NCI-H774 (cell line): Measurements from ENCODE around the gene PARM1.

Experiments used
- DNase-seq: peaks from one replicate; lab custom pipeline; 2025; lab: John Stamatoyannopoulos, UW

Gene PARM1

DNA sequence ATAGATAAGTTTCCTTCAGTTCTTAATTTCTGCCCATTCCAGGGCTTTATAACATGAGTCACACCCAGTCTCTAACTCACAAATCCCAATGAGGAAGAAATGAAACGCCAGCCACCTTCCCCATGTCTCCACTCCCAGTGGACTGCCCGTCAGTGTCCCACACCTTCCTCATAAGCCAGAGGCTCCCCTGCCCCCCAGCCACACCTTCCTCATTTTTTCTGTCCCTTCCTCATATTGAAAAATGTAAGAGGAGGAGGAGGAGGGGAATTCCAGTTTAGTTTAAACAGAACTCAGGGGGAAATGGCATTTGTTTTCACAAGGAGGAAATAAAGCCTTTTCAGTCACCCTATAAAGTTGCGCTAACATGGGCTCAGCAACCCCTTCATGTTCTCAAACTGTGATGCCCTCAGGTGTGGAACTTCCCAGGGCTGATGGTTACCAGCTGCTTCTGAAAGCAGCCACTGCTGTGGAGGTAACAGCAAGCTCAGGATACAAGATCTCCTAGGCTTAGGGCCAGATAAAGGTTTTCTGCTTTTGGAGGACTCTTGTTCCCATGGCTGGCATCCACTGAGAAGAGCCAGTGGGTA lies 97.8 kb downstream of the PARM1 start:
- DNase-seq = no peak

DNA sequence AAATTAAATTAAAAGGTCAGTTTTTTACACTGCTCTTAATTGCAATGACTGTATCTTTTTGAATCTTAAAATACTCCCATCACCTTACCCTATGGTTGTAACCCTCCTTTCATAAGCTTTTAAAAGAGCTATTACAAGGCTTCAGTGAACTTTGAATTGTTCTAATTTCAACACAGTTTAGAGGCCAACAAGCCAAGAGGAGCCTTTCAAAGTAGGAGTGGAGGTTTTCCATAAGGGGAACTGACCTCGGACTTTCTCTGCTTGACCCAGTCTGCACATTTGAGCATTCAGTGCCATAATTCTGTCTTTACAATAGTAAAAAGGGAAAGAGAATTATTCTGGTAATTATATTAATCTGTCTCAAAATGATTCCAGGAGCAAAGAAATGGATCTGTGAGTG lies 98.9 kb downstream of the PARM1 start:
- no peak for DNase-seq

DNA sequence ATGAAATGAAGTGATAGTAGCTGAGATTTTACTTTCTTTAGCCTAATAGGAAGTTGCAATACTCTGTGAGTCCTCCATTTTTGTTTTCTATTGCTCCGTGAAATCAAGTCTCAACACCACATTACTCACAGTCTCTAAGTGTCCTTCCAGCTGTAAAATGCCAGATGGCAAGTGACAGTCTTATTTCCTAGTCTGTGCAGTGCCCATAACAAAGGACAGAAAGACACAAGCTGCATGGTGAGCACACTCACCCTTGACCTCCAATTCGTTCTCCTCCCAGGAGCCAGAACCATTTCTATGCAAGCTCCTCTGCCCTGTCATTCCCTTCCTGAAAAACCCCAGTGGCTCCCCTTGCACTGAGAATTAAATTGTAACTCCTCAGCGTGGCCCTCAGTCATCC lies 101.6 kb downstream of the PARM1 start:
- no peak for DNase-seq

DNA sequence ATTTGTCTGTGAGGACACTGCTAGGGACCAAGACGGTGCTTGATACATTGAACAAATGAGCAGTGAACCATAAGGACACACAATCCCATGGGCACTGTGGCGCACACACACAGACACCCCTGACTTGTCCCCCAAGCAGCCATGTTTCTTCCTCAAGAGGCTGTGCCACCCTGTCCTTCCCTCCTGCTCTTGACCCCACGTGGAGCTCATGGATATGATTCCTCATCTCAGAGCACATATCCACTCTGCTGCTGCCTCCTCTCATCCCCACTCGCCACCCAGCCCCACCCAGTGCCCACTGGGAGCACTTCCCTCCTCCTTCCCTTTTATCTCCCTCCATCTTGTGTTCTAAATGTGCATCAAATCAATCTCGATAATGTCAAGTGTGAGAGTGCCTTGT lies 102.4 kb downstream of the PARM1 start:
- DNase-seq = no peak

DNA sequence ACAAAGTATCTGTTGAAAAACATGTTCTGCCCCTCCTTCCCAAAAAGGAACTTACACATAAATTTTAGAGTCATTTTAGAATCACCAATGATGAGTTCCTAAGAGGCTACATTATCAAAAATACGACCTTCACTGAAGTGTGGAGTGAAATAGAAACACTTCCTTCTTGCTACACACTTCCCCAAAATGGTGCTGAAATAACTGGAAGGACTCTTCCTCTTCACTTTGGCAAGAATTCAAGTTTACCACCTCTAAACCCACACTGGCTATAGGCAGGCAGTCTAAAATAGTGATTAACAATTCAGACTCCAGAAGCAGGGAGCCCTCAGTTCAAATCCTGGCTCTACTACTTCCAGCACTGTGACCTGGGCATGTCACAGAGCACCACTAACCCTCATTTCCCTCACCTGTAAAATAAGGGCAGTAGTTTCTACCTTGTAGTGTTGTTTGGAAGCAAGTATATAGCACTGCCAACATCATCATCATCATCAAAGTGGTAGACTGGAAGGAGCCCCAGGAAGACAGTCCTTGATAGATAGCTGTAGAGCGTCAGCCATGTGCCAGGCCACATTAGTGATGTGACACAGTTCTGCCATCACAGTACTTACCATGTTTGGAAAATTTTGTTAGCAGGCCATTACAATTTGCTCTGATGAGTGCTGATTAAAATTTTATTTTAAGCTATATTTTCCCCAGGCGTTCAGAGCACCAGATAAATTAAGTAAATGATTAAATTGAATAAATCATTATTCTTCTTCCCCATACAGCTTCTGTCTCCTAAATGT lies 103.3 kb downstream of the PARM1 start:
- no peak for DNase-seq

DNA sequence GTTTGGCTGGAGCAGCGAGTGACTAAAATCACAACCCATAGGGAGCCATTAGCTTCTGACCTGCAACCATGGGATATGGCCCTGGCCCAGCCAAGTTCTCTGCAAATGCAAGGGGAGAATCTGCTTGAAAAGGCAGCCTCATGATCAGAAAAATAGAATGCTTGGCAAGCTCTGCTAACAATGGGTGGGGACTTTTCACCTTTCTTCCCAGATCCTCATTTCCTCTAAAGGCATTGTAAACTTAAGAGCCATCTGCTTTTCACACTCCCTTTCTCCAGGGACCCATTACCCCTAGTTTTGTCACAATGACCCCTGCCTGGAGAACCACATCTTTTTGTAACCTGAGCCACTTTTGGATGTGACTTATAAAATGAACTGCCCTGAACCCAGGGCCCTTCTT lies 104.3 kb downstream of the PARM1 start:
- no peak for DNase-seq

DNA sequence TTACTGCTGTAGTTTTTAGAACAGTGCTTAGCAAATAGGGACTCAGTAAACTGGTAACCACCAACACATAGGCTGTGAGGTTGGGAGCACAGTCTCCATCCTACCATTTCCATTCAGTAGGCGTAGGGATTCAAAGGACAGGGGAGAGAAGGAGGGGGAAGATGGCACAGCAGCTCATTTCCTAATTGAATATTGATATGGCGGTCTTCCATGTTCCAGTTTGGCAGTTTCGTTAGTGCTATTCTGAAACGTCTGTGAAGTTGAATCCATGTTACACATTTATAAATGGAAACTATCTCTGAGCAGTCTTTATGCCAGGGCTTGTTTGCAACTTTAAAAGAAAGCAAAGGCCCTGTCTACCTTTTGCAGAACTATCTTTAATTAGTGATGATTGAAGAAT lies 105.5 kb downstream of the PARM1 start:
- no peak for DNase-seq

DNA sequence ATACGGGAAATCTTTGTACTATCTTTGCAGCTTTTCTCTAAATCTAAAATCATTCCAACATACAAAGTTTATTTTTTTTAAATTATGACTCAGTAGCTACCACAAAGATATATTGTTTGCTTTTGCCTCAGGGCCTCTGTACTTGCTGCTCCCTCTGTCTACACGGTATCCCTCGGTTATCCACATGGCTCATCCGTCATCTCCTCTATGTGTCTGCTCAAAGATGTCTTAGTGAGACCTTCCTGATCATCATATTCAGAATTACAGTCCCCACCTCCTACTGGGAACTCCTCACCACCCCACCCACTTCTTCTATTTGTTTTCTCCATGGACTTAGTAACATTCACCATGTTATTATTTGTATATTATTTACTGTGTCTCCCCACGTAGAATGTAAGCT lies 107.8 kb downstream of the PARM1 start:
- DNase-seq = no peak

DNA sequence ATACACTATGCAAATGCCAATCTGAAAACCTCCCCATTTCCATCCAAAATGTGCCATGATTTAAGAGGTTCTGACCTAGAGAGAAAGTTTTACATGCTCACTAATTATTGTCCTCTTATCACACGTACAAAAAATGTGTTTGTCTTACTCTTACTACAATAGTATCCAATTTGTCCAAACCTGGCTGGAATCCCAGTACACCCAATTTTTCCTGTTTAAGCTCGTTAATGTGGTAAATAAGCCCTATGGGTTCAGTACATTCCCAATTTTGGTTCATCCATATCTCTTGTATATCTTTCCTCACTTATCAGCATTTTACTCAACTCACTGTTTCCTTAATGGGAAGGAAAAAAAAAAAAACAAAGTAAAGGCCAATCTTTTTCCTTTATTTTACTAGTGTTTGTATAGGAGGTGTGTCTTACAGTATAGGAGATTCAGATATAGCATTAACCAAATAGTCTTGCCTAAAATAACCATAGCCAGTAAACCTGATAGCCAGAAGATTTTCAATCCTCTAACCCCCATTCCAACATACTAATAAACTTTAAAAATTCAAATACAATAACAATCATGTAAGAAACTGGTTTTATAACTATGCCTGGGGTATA lies 109.8 kb downstream of the PARM1 start:
- DNase-seq = no peak

DNA sequence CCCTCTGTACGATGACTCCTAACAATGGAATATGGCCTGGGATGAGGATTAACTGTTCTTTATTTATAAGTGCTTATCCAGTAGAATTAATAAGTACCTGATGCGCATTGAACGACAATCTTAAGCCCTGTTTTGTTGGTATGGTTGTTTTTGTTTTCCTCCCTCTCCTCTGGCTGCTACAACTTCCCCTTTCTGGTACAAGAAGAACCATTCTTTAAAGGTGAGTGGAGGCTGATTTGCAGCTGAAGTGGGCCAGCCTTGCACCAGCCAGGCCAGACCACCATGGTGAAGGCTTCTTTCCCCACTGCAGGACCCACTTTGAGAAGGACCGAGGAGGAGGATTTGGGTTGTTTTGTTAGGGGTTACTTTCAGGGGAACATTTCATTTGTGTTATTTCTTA lies 113.3 kb downstream of the PARM1 start:
- DNase-seq = no peak

DNA sequence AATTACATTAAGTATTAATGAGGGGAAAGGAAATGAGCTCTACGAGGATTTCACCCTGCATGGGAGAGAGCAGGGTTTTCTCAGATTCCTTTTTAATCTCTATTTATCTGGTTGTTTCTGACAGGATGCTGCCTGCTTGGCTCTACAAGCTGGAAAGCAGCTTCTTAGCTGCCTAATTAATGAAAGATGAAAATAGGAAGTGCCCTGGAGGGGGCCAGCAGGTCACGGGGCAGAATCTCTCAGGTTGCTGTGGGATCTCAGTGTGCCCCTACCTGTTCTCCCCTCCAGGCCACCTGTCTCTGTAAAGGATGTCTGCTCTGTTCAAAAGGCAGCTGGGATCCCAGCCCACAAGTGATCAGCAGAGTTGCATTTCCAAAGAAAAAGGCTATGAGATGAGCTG lies 113.7 kb downstream of the PARM1 start:
- DNase-seq = no peak

DNA sequence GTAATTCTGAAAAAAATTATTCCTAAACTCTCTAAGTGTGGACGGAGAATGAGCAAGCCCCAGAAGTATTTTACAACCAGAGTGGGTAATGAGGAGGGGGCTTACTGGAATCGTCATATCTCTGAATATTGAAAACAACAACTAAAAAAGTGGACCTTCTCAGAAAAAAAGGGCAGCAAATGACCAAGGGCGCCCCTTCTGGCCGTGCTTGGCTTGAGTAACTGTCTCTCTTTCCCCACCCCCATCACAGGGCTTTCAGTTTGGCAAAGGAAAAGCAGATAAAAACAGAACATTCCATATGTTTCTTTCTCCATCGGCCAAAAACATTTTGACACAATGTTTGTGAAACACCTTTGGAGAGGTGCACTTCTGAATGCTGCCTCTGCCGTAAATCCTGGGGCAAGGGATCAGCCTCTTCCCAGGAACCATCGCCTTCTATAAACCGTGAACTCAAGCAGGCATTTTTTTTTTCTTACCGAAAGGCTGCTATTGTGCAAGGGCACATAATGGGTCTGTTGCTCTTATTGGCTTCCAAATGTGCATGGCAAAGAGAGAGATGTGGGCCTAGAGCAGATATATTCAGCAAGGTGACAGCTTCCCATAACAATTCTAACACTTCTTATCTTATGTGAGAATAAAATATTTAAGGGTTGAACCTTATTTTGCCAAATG lies 115.4 kb downstream of the PARM1 start:
- DNase-seq = no peak

DNA sequence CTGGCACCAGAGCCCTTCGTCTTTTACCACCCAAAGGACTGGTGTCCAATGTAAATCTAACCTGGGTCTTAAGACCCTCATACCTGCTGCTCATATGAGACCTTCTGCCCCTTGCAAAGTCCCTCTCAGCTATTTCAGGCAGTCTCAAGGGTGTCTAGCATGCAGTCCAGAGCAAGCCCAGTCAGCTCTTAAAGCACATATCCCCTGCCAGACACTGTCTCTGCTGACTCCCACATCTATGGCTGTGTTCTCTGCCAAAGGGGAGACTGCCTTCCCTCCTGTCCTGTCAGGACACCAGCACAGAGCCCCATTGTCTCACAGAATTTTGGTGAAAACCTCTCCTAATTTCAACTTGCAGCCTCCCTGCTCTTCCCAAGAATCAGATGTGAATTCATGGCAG lies 118.5 kb downstream of the PARM1 start:
- DNase-seq = no peak

DNA sequence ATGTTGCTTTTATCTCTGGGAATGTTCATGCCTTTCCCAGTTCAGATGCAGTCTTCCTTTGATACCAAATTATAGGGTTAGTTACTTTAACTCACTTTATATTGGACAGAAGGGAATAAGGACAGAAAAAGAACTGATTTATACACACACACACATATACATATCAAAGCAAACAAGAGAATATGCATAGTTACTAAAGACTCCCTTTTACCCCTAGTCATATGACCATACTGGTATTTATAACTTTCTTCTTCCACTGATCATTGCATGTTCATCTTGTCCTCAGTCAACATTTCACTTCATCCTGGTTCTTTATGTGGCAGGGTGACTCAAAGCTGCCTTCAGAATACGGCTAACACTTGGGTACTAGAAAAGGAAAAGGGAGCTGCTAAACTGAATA lies 120.4 kb downstream of the PARM1 start:
- DNase-seq = no peak

DNA sequence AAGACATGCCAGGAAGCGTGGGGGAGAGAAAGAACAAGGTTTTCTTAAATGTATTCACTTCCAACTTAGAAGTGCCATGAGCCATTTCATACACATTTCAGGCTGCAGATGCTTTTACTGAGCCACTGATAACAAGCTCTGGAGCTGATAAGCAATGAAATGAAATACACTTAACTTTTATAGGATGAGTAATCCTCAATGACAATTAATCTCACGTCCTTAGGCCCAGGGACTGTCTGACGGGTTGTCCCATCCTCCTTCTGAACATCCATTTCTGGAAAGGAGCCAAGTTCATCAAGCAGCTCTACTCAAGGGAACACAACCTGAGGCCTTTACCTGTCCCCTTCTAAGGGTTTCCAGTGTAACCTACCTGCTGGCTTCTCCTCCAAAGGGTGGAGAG lies 121.2 kb downstream of the PARM1 start:
- no peak for DNase-seq

DNA sequence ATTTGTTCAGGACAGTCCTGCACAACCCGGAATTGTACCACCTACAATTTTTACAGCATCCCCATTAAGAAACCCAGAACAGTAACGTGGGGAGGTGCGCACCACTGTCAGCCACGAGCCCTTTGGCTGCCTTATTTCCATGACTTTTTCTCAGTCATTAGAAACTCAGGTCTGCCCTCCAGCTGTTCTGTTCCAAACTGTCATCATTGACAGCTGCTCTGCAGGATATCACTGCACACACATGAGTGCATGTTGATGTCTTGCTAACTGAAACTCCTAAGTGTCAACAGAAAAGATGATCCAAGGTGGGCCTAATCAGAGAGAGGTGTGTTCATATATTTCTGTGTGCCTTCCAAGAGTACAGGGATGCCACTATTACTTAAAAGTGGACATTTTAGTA lies 123.4 kb downstream of the PARM1 start:
- DNase-seq = no peak

DNA sequence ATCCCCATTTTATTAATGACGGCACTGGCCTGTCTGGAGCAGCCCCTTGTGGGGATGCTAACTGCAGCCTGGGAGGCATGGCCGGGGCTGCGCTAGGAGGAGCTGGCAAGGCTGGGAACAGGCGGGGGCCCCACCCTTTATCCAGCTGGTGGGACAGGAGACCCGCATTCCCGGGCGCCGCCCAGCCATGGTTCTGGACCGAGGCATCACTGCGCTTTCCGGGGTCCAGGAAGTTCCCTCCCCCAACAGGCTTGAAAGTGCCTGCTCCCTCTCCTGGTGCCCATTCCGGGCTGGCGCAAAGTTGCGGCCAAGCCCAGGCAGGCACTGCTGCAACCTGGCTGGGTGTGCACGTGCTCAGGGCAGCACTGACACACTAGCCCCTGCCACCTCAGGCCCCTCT lies 124.5 kb downstream of the PARM1 start:
- no peak for DNase-seq

DNA sequence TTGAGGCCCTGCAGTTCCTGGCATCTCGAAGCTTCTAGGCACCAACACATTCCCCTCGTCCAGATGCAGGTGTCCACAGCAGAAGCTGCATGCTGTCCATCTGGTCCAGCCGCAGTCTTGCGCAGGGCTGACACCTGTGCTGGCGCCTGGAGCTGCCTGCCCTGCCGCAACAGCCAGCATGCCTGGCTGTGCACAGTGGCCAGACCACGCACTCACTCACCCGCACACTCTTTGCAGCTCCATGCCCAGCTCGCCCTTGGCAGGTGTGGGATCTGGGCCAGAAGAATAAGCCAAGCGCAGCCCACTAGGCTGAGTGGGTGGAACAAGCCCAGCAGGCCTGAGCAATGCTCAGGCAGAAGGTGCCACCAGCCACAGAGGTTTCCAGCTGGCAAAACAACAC lies 125.6 kb downstream of the PARM1 start:
- no peak for DNase-seq

DNA sequence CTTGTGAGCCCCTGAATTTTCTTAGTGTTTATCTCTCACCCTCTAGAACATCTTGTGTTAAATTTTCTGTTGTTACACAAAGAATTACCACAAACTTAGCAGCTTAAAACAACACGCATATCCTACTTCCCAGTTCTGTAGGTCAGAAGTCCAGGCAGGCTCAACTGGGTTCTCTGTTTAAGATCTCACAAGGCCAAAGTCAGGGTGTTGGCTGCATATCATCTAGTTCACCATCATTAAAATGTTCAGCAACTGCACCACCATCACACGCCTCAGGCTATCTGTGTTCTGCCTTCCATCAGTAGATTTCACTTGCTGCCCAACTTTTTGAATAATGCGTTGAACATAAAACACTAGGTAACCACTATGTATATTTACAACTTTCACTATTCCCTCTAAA lies 130.5 kb downstream of the PARM1 start:
- no peak for DNase-seq

DNA sequence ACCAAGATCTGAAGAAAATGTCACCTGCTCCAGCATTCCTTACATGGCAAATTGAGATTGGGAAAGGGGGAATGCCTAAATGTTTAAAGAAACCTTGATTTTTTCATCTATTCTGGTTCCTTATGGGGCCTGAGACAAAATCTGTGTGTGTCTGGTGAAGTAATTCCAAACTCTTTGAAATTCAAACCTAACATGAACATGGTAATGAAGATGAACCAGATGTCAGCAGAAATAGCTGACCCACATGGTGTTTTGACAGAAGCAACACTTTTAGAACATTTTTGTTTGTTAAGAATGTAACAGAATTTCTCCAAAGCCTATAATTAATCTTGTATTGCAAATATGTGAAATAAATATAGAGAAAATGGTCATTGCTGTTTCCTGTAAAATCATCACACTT lies 133.0 kb downstream of the PARM1 start:
- DNase-seq = no peak

DNA sequence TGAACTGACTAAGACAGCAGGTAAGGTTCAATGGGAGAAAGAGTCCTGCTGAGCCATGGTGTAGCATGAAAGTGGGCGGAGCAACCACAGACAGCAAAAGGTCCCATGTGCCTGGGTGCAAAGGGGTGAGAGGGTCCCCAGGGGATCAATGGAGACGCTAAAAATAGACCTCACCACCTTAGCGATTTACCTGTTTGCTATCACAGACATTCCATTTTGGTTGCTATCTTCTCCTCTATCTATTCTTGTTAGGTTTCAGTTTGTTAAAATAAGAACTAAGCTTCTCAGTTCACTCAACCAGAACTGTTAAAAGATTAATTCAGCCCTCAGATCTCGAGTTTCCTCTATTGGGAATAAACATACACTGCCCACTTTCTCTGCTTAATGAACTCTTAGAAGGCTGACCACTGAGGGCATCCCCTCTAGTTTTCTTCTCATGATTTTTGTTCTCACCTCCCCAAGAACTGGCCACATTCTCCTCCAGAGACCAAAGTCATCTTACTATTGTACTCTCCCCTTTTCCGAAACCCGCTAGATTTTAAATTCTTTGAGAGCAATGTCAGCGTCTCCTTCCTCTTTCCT lies 136.7 kb downstream of the PARM1 start:
- DNase-seq = no peak

DNA sequence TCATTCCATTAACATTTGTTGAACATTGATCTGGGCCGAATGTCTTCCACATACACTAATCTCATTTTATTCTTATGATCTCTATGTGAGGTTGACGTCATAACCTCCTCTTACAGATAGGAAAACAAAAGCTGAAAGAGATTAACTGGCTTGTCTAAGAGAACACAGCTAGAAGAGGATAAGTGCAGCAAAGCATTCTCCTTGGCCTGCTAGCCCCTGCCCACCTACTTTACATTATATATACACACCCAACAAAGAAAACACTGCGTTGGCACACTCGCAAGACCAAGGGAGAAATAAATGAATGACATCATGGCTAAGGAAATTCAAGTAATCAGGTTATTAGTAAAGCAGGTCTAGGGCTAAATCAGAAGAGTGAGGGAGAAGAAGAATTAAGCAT lies 138.4 kb downstream of the PARM1 start:
- DNase-seq = no peak

DNA sequence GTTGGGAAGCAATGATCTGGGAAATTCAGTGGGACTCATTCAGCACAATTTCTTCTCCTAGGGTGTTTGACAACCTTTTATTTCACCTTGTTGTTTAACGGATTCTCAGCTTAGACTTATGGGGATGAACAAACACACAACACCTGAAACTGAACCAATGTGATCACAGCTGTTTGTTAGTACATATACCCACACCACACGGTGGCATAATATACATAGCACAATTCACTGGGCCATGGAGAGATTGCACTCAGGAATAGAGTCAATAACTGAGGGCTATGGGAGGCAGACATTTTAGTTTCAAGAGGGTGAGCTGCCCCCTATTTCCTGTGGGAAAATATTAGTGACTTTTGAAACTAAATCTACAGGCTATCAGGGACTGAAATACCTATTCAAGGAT lies 148.0 kb downstream of the PARM1 start:
- DNase-seq = no peak
